GM23338 (cell line): ENCODE measurements around the gene LMF1. TPM values are rescaled to one million over a fixed set of nuclear protein-coding genes. Genes with fewer than 3 reads are reported as not detected.

ENCODE experiments used
- ATAC-seq: fragments of 200-7000 bp; cut with Tn5 transposase; 3 replicates; pipeline ENCODE4 v1.9.1; 2020
- DNase-seq: peaks from one replicate; pipeline ENCODE4 v3.0.0-alpha.2; 2015; ENCODE audit warnings: low spot score
- H2AFZ ChIP-seq: fragments of 200-600 bp; sonication (generic); 2 replicates; pipeline ENCODE4 v1.8.0; 2016; ENCODE audit warnings: antibody characterized with exemption, mild to moderate bottlenecking, moderate library complexity
- H3F3A ChIP-seq: fragments of 200-600 bp; sonication (generic); replicated peaks from 2 replicates; pipeline ENCODE4 v1.8.0; 2017; ENCODE audit warnings: antibody characterized with exemption, mixed run types, low read depth
- H3K27ac ChIP-seq: fragments of 200-600 bp; sonication (generic); 2 replicates; pipeline ENCODE4 v1.6.1; 2016; ENCODE audit warnings: low read depth
- H3K27me3 ChIP-seq: fragments of 200-600 bp; sonication (generic); 2 replicates; pipeline ENCODE4 v1.8.0; 2016; ENCODE audit warnings: mild to moderate bottlenecking, mixed run types, moderate library complexity; ENCODE audit not compliant: insufficient read depth
- H3K36me3 ChIP-seq: fragments of 200-600 bp; sonication (generic); 2 replicates; pipeline ENCODE4 v1.8.0; 2016; ENCODE audit warnings: mild to moderate bottlenecking; ENCODE audit not compliant: insufficient read depth
- H3K4me1 ChIP-seq: fragments of 200-600 bp; sonication (generic); 2 replicates; pipeline ENCODE4 v1.8.0; 2016; ENCODE audit warnings: mild to moderate bottlenecking, moderate library complexity; ENCODE audit not compliant: insufficient read depth
- H3K4me2 ChIP-seq: fragments of 200-600 bp; sonication (generic); 2 replicates; pipeline ENCODE4 v1.7.1; 2017; ENCODE audit warnings: mixed run types
- H3K4me3 ChIP-seq: fragments of 200-600 bp; sonication (generic); 2 replicates; pipeline ENCODE4 v1.6.1; 2016; ENCODE audit warnings: mixed run types
- H3K79me2 ChIP-seq: fragments of 200-600 bp; sonication (generic); replicated peaks from 2 replicates; pipeline ENCODE4 v1.8.0; 2017; ENCODE audit warnings: mild to moderate bottlenecking; ENCODE audit not compliant: insufficient read depth
- H3K9me2 ChIP-seq: fragments of 200-600 bp; sonication (generic); 2 replicates; pipeline ENCODE4 v1.8.0; 2017; ENCODE audit not compliant: insufficient read depth
- H4K20me1 ChIP-seq: fragments of 200-600 bp; sonication (generic); replicated peaks from 2 replicates; pipeline ENCODE4 v1.8.0; 2017; ENCODE audit warnings: mild to moderate bottlenecking; ENCODE audit not compliant: insufficient read depth
- H3K27ac Mint-ChIP-seq: 2 replicates; pipeline ENCODE4 v1.8.0; 2020; ENCODE audit warnings: inconsistent platforms, mild to moderate bottlenecking, moderate library complexity, mixed read lengths
- H3K27me3 Mint-ChIP-seq: 3 replicates; pipeline ENCODE4 v1.8.0; 2022; ENCODE audit warnings: low read depth, mild to moderate bottlenecking, moderate library complexity, mixed read lengths, inconsistent platforms; ENCODE audit not compliant: insufficient read depth, poor library complexity
- H3K36me3 Mint-ChIP-seq: 3 replicates; pipeline ENCODE4 v1.8.0; 2021; ENCODE audit warnings: low read depth, mild to moderate bottlenecking, inconsistent platforms, moderate library complexity, mixed read lengths
- H3K4me1 Mint-ChIP-seq: 3 replicates; pipeline ENCODE4 v1.8.0; 2020; ENCODE audit warnings: mild to moderate bottlenecking, inconsistent platforms, mixed read lengths
- H3K4me3 Mint-ChIP-seq: 3 replicates; pipeline ENCODE4 v1.8.0; 2021; ENCODE audit warnings: moderate library complexity, mild to moderate bottlenecking, inconsistent platforms, mixed read lengths
- H3K9me3 Mint-ChIP-seq: 3 replicates; pipeline ENCODE4 v1.8.0; 2020; ENCODE audit warnings: moderate library complexity, mild to moderate bottlenecking, inconsistent platforms, mixed read lengths
- CREB1 ChIP-seq: fragments of 250-450 bp; sonication (Bioruptor Pico); IDR thresholded peaks from 2 replicates; pipeline ENCODE4 v1.5.0; 2020; ENCODE audit warnings: low read depth, mild to moderate bottlenecking, moderate library complexity
- ETS1 ChIP-seq: IDR thresholded peaks from 2 replicates; pipeline ENCODE4 v1.6.1; 2016; ENCODE audit warnings: antibody characterized with exemption
- EZH2 ChIP-seq: fragments of 200-600 bp; sonication (generic); IDR thresholded peaks from one replicate; pipeline ENCODE4 v1.8.0; 2017; ENCODE audit warnings: antibody characterized with exemption, mild to moderate bottlenecking, low read depth; ENCODE audit not compliant: unreplicated experiment
- EZH2phosphoT487 ChIP-seq: fragments of 200-600 bp; sonication (generic); IDR thresholded peaks from one replicate; pipeline ENCODE4 v1.8.1; 2018; ENCODE audit warnings: antibody characterized with exemption; ENCODE audit not compliant: unreplicated experiment
- NANOG ChIP-seq: IDR thresholded peaks from 2 replicates; pipeline ENCODE4 v1.6.1; 2016; ENCODE audit warnings: antibody characterized with exemption, borderline replicate concordance
- POLR2AphosphoS5 ChIP-seq: IDR thresholded peaks from 2 replicates; pipeline ENCODE4 v1.6.1; 2016; ENCODE audit warnings: antibody characterized with exemption, low read depth
- REST ChIP-seq: IDR thresholded peaks from one replicate; pipeline ENCODE4 v1.6.1; 2018; ENCODE audit warnings: antibody characterized with exemption; ENCODE audit not compliant: unreplicated experiment
- STAT1 ChIP-seq: IDR thresholded peaks from one replicate; pipeline ENCODE4 v1.6.1; 2016; ENCODE audit warnings: antibody characterized with exemption; ENCODE audit not compliant: unreplicated experiment
- ZNF114 ChIP-seq: fragments of 250-450 bp; sonication (Bioruptor Pico); IDR thresholded peaks from 2 replicates; pipeline ENCODE4 v1.5.0; 2020; ENCODE audit warnings: mild to moderate bottlenecking, moderate library complexity
- ZNF331 ChIP-seq: fragments of 250-450 bp; sonication (Bioruptor Pico); IDR thresholded peaks from 2 replicates; pipeline ENCODE4 v1.5.0; 2020; ENCODE audit warnings: low read depth, mild to moderate bottlenecking, moderate library complexity
- polyA plus RNA-seq: library from polyadenylated mRNA; unstranded; fragments of >200 nt; fragmentation: Nextera tagmentation; extraction: Ambion mirVana; gene quantifications from 2 replicates; pipeline ENCODE4 v1.2.1, GENCODE V29; 2016
- total RNA-seq: library from RNA; depleted of rRNA; stranded (reverse); fragments of >200 nt; shearing (Covaris generic); gene quantifications from 2 replicates; pipeline ENCODE4 v1.2.3, GENCODE V29; 2014
- TF ChIP-seq, protein P1 (sequence below), 2 experiments: fragments of 200-600 bp in 1 of 2; sonication (generic) in 1 of 2; conservative IDR thresholded peaks; 2 replicates each; pipeline versions ENCODE4 v1.5.1 to v1.6.1; 2016 to 2017; ENCODE audit warnings: antibody characterized with exemption in 2 of 2, low read depth in 2 of 2, mild to moderate bottlenecking in 2 of 2, moderate library complexity in 1 of 2
- TF ChIP-seq, protein P2 (sequence below): fragments of 250-450 bp; sonication (Bioruptor Pico); IDR thresholded peaks from 2 replicates; pipeline ENCODE4 v1.5.0; 2020; ENCODE audit warnings: mild to moderate bottlenecking, moderate library complexity

LMF1 gene
- total and polyA plus RNA-seq, 2 experiments from 2014 or later, result 4.2 to 10.1 TPM

DNA sequence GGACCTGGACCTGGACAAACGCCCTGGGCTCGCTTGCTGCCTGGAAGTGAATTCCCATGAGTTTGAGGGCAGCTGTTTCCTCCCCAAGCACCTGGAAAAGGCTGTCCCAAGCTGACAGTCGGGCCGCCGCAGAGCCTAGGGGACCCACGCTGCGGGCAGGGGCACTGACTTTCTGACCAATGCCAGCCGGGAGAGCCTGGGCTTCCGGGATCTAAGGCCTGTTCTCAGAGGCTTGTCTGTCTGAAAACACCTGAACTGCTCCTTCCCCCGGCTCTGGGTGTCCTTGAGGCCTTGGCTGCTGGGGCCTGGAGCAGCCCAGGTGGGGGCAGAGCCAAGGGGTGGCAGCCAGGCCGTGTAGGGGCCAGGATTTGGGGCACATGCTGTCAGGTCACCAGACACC, 72.6 kb downstream of the LMF1 start:
- Histone ChIP-seq H3K9me2 (no peaks in the 10 kb centered on the region), H3K4me1 (no peaks in the 10 kb centered on the region), H3K79me2 (no peaks in the 10 kb centered on the region), H3K4me2 (no peak overlapping the region), H3K36me3 (no peaks in the 10 kb centered on the region), H4K20me1 (no peaks in the 10 kb centered on the region), H3K27ac (no peak overlapping the region), H2AFZ (no peak overlapping the region), H3K27me3 (no peaks in the 10 kb centered on the region), H3F3A (no peaks in the 10 kb centered on the region), H3K4me3 (no peak overlapping the region)
- H3K27me3 Mint-ChIP-seq, result peaks cover 7% of the 10 kb centered on the region
- no peak for TF ChIP-seq EZH2
- TF ChIP-seq EZH2phosphoT487, result no peak
- TF ChIP-seq ZNF331 (CRISPR knock-in tag), result no peak
- TF ChIP-seq CREB1, result no peak
- TF ChIP-seq, protein P1, sequence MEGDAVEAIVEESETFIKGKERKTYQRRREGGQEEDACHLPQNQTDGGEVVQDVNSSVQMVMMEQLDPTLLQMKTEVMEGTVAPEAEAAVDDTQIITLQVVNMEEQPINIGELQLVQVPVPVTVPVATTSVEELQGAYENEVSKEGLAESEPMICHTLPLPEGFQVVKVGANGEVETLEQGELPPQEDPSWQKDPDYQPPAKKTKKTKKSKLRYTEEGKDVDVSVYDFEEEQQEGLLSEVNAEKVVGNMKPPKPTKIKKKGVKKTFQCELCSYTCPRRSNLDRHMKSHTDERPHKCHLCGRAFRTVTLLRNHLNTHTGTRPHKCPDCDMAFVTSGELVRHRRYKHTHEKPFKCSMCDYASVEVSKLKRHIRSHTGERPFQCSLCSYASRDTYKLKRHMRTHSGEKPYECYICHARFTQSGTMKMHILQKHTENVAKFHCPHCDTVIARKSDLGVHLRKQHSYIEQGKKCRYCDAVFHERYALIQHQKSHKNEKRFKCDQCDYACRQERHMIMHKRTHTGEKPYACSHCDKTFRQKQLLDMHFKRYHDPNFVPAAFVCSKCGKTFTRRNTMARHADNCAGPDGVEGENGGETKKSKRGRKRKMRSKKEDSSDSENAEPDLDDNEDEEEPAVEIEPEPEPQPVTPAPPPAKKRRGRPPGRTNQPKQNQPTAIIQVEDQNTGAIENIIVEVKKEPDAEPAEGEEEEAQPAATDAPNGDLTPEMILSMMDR (conservative IDR thresholded peaks at IDR 0.05; ENCODE audit: low read depth in 2 of 2), result no peak
- TF ChIP-seq STAT1, result no peak
- no peak for TF ChIP-seq ZNF114 (CRISPR knock-in tag)
- TF ChIP-seq POLR2AphosphoS5, result no peak
- TF ChIP-seq, protein P2, sequence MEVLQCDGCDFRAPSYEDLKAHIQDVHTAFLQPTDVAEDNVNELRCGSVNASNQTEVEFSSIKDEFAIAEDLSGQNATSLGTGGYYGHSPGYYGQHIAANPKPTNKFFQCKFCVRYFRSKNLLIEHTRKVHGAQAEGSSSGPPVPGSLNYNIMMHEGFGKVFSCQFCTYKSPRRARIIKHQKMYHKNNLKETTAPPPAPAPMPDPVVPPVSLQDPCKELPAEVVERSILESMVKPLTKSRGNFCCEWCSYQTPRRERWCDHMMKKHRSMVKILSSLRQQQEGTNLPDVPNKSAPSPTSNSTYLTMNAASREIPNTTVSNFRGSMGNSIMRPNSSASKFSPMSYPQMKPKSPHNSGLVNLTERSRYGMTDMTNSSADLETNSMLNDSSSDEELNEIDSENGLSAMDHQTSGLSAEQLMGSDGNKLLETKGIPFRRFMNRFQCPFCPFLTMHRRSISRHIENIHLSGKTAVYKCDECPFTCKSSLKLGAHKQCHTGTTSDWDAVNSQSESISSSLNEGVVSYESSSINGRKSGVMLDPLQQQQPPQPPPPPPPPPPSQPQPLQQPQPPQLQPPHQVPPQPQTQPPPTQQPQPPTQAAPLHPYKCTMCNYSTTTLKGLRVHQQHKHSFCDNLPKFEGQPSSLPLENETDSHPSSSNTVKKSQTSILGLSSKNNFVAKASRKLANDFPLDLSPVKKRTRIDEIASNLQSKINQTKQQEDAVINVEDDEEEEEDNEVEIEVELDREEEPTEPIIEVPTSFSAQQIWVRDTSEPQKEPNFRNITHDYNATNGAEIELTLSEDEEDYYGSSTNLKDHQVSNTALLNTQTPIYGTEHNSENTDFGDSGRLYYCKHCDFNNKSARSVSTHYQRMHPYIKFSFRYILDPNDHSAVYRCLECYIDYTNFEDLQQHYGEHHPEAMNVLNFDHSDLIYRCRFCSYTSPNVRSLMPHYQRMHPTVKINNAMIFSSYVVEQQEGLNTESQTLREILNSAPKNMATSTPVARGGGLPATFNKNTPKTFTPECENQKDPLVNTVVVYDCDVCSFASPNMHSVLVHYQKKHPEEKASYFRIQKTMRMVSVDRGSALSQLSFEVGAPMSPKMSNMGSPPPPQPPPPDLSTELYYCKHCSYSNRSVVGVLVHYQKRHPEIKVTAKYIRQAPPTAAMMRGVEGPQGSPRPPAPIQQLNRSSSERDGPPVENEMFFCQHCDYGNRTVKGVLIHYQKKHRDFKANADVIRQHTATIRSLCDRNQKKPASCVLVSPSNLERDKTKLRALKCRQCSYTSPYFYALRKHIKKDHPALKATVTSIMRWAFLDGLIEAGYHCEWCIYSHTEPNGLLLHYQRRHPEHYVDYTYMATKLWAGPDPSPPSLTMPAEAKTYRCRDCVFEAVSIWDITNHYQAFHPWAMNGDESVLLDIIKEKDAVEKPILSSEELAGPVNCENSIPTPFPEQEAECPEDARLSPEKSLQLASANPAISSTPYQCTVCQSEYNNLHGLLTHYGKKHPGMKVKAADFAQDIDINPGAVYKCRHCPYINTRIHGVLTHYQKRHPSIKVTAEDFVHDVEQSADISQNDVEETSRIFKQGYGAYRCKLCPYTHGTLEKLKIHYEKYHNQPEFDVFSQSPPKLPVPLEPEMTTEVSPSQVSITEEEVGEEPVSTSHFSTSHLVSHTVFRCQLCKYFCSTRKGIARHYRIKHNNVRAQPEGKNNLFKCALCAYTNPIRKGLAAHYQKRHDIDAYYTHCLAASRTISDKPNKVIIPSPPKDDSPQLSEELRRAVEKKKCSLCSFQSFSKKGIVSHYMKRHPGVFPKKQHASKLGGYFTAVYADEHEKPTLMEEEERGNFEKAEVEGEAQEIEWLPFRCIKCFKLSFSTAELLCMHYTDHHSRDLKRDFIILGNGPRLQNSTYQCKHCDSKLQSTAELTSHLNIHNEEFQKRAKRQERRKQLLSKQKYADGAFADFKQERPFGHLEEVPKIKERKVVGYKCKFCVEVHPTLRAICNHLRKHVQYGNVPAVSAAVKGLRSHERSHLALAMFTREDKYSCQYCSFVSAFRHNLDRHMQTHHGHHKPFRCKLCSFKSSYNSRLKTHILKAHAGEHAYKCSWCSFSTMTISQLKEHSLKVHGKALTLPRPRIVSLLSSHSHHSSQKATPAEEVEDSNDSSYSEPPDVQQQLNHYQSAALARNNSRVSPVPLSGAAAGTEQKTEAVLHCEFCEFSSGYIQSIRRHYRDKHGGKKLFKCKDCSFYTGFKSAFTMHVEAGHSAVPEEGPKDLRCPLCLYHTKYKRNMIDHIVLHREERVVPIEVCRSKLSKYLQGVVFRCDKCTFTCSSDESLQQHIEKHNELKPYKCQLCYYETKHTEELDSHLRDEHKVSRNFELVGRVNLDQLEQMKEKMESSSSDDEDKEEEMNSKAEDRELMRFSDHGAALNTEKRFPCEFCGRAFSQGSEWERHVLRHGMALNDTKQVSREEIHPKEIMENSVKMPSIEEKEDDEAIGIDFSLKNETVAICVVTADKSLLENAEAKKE (CRISPR knock-in tag), result no peak
- no peak for TF ChIP-seq ETS1
- no peak for TF ChIP-seq NANOG
- no peak for TF ChIP-seq REST
- ATAC-seq, result no peak
- H3K9me3 Mint-ChIP-seq, result no peaks in the 10 kb centered on the region; the same call in 2 of the 3 replicates
- no peak overlapping the region for H3K27ac Mint-ChIP-seq
- H3K4me1 Mint-ChIP-seq, result peaks cover 5% of the 10 kb centered on the region; the same call in 1 of the 3 replicates
- H3K36me3 Mint-ChIP-seq, result no peaks in the 10 kb centered on the region; the same call in 2 of the 3 replicates
- DNase-seq, result no peak
- no peak overlapping the region for H3K4me3 Mint-ChIP-seq
